HG02943 (cell line): ENCODE measurements around the gene TMEM250.
"Not testable (repeated sequence)": the region's sequence is repeated elsewhere in the genome, so short reads cannot be mapped to it uniquely, and the experiment has no call there.

Experiments used
- ATAC-seq: cut with Tn5 transposase; IDR thresholded peaks from one replicate; pipeline ENCODE4 v1.9.1; 2021; ENCODE audit warnings: mild to moderate bottlenecking, low read depth, moderate library complexity; ENCODE audit not compliant: unreplicated experiment

TMEM250 gene, protein sequence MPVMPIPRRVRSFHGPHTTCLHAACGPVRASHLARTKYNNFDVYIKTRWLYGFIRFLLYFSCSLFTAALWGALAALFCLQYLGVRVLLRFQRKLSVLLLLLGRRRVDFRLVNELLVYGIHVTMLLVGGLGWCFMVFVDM

DNA sequence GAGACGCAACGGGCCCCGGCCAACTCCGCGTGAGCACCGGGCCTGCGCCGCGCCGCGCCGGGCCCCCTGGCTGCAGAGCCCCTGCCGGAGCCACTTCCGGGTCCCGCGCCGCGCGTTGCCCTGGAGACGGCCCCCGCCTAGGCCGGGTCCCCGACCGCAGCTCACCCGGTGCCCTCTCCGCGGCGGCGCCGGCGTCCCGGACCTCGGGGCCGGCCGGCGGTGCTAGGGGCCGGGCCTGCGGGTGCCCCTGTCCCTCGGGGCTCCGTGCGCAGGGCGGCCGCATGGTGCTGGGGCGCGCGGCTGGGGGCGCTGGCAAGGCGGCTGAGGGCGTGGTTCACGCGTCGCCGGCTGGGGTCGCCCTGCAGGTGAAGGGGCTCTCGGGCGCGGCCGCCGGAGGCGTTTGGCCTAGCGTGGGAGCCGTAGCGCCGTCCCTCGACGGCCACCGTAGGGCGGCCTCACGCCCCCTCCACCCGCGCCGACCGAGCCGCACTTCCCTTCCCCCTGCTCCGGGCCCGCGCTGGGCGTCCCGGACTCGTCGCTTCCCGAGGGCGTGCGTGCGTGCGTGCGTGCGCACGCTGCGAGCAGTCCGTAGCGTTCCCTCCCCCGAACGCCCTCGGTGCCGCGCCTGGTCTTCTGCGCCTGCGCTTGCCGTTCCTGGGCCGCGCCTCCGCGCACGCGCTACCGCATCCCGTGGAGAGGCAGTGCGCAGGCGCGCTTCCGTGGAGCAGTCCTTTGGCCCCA, at the start of gene TMEM250:
TMEM250 (minus strand) TSS at position 556 of the 741 bp plus-strand sequence. CDS start 1,975 bp downstream, outside the sequence.
- peak; percentile 62 for ATAC-seq

DNA sequence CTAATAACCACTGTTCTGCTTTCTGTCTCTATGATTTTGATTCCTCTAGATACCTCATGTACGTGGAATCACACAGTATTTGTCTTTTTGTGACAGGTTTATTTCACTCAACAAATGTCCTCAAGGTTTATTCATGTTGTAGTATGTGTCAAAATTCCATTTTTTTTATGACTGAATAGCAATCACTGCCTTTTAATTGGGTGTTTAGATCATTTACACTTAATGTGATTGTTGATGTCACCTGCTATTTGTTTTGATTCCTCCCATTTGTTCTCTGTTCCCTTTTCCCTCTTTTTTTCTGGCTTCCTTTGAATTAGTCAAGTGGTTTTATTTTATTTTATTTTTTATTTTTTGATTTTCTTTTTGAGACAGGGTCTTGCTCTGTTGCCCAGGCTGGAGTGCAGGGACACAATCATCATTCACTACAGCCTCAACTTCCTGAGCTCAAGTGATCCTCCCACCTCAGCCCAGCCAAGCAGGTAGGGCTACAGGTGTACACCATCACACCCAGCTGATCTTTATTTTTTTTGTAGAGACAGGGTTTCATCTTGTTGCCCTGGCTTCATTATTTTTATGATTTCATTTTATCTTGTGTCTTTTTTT, 44.7 kb upstream of the TMEM250 start:
- no peak for ATAC-seq

DNA sequence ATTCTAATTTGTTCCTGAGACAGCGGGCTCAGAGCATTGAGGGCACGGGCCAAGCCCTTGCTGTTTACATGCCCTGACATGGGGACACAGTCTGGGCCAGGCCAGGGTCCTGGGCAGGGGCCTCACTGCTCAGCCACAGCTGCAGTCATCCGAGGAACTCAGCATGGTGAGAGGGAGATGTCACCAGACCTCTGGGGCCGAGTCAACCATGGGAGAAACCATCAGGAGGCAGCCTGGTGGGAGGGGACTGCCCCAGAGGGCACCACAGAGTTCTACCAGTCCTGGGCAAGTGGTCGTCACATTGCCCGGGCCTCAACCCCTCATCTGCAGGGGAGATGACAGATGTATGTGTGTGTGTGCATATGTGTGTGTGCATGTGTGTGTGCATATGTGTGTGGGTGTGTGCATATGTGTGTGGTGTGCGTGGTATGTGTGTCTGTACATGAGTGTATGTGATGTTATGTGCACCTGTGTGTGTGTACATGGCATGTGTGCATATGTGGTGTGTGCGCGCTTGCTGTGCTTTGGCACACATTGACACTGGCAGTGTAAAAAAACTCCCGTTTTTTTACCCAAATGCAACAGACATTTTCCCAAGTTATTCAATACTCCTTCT, 42.4 kb upstream of the TMEM250 start:
- no peak for ATAC-seq

DNA sequence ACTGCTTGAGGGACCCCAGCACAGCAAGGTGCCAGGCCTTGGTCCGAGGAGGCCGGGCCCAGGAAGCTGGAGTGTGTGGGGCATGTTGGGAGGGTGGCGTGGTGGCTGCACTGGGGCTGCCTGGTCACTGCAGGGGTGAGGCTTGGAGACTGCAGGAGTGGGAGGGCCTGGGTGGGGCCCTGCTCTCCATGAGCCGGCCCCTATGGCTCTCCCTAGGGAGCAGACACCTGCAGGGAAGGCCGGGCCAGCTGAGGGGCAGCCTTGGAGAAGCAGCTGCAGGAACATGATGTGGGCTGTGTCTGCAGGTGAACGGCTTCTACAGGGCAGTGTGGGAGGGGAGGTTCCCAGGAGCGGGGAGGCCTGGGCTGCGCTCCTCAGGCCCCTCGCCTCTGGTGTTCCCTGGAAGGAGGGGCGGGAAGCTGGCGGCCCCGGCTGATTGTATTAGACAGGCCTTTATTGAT, 41.7 kb upstream of the TMEM250 start:
- no peak for ATAC-seq

DNA sequence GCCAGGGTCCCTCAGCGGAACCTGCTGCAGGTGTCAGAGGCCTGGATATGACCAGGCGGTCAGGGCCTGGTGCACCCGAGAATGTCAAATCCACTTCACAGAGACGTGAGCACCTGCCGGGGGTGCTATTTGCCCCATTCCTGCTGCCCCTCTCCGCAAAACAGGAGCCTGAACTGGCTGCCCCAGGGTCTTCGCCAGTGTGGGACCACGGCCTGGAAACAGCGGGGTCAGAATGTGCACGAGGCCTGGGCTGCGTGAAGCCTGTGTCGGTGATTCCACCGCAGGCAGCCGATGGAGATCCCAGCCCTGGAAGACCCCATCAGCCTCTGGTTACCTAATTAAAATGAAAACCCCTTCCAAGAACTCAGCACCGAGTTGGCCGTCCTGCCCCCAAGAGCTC, 41.2 kb upstream of the TMEM250 start:
- no peak for ATAC-seq

DNA sequence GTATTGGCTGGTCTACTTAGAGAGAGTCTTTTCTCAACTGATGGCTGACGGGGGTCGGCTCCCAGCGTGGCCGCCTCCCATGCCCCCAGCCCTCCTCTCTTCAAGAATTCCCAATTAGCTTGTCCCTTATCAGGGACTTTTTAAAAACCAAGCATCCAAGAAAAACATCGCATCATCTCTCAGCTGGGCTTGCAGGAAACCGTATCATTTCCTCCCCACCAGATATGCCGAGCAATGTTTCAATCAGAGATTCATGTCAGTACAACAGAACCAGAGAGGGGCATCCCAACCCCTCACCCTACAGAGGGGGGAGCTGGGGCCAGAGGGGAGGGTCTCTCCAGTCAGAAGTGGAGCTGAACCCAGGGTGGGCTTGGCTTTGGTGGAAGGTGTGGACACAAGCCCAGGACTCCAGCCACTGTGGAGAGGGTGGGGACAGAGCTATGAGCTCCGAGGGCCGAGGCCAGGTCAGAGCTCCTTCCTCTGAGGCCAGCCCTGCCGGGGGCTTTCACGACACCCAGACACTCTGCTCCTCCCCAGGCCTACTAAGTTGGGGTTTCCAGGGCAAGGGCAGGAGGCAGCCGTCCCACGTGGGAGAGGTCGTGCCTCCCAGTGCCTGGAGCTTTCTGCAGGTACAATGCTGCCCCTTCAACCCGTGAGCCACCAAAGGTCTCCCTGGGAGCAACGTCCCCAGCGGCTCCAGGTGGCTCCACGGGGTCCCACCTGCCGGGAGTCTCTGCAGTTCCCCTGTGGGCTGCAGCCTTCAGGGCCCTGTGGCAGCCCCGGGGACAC, 39.0 kb upstream of the TMEM250 start:
- ATAC-seq, result no peak

DNA sequence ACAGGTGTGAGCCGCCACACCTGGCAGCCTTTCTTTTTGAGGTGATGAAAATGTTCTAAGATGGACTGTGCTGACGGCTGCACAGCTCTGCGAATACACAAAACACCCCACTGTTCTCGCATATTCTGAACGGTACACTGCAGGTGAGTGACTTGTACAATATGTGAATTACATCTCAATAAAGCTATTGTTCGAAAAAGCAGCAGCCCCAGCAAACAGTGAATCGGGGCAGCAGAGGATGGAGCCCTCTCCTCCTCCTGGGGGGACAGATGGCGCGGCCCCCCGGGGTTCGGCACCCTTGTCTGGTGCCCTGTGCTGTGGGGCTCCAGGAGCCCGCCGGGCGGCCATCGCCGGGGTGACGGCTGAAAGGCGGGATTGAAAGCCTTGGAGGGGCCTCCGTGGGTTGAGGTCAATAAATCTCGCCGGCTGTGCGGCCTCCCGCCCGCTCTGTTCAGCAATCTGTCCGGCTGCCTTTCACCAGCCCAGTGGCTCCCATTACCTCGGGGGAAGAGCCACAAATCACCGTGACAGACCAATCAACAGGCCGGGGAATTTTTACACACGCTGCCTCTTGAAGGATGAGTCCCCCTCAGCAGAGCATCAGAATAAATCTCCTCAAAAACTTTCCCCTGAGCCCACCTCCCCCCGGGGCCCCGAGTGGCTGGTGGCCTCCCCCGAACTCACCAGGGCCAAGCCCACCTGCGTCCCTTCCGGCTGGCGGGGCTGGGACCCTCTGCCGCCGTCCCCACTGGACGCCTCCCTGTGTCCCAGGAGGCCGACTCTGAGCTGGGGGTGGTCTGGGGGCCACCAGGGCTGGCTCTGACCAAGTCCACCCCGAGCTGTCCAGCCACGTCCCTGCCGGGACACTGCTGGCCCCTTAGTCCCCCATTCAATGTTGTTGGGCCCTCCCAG, 37.8 kb upstream of the TMEM250 start:
- no peak for ATAC-seq

DNA sequence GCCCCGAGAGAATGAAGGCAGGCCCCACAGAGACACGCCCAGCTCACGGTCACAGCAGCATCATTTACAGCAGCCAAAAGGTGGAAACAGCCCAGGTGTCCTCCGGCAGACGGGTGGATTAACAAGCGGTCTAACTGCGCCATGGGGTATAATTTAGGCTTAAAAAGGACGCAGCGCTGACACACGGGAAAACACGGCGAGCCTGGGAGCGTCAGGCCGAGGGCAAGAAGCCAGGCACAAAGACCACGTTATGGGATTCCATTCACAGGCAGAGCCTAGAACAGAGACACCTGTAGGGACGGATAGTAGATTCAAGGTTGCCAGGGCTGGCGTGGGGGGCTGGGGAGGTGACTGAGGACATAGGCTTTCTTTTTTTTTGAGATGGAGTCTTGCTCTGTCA, 36.9 kb upstream of the TMEM250 start:
- no peak for ATAC-seq

DNA sequence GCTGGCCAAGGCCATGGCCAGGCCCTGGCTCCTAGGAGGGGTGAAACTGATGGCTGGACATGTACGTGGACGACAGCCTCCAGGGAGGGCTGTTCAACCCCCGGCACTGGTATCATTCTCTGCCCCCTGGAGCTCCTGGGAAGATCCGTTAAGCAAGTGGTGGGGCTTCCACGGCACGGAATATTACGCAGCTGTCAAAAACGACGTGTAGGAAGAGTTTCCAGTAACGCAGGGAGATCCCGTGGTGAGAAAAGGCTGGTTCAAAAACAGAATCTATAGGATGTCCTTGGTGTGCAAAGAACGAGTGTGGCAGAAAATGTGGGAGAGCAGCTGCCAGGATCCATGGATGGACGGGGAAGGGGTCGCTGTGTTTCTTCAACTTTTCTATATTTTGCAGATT, 36.3 kb upstream of the TMEM250 start:
- no peak for ATAC-seq

DNA sequence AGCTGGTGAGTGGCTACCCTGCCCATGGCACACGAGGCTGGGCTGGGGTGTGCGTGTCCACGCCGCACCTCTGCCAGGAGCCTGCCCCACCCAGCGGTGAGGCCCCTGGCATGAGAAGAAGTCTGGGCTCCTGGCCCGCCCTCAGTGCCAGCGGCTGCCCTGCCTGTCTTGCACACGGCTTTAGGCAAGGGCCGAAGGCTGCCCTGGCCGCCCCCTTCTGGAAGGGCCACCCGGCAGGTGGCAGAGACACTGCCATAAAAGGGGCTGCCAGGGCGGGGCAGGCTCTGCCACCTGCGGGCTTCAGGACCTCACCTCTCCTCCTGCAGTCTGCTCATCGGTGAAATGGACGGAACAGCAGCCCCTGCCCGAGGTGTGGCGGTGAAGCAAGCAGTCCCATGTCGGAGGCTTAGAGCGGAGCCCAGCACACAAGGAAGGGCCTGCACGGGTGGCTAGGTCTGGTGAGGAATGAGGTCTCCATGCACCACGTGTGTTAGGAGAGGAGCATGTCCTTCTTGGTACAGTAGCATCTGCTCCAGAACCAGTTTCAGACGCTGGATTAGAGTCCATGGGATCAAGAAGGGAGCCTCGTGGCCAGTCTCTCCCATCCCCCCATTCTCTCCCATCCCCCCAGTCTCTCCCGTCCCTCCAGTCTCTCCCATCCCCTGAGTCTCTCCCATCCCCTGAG, 34.8 kb upstream of the TMEM250 start:
- no peak for ATAC-seq

DNA sequence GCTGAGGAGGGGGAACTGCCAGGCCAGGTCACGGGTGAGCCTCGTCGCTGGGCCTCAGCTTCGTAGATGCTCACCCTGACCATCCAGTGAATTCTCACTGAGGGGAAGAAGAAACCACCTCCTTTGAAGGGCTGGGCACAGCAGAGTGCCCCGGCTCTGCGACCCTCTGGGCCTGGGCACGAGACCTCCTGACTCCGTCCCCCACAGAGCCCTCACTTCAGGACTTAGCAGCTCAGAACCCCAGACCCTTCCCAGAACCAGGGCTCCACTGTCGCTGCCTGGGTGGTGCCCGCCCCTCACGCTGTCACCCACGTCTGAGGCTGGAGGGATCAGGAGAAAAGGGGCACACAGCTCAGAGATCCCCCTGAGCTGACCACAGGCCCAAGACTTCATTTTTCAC, 34.3 kb upstream of the TMEM250 start:
- ATAC-seq, result no peak

DNA sequence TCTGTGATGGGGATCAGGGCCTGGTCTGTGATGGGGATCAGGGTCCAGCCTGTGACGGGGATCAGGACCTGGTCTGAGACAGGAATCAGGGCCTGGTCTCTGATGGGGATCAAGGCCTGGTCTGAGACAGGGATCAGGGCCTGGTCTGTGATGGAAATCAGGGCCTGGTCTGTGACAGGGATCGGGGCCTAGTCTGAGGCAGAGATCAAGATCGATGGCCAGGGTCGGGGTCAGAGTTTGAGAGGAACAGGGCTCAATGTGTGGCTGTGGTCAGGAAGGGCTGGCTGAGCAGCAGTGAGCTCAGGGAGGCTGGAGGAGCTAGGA, 33.8 kb upstream of the TMEM250 start:
- ATAC-seq, result no peak

DNA sequence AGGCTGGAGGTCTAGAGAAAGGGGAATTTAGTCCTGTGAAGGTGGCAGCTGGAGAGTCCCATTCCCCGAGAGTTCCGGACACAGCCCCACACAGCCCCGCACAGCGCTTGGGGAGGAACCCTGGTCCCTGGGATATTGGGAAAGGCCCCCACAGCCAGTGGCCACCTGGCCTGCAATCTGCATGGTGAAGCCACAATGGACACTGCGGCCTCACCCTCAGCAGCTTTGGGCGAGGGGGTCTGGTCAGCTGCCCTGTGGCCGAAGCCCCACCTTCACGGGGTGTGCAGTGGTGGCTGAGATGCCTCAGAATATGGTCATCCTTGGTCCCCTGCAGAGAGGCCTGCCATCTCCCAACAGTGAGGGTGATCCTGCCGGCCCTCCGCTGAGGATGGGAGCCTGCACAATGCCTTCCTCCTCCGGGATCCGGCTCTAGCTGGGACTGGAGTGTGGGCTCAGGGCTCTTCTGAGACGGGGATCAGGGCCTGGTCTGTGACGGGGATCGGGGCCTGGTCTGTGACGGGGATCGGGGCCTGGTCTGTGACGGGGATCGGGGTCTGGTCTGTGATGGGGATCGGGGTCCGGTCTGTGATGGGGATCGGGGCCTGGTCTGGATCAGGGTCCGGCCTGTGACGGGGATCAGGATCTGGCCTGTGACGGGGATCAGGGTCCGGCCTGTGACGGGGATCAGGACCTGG, 33.3 kb upstream of the TMEM250 start:
- ATAC-seq, result no peak

DNA sequence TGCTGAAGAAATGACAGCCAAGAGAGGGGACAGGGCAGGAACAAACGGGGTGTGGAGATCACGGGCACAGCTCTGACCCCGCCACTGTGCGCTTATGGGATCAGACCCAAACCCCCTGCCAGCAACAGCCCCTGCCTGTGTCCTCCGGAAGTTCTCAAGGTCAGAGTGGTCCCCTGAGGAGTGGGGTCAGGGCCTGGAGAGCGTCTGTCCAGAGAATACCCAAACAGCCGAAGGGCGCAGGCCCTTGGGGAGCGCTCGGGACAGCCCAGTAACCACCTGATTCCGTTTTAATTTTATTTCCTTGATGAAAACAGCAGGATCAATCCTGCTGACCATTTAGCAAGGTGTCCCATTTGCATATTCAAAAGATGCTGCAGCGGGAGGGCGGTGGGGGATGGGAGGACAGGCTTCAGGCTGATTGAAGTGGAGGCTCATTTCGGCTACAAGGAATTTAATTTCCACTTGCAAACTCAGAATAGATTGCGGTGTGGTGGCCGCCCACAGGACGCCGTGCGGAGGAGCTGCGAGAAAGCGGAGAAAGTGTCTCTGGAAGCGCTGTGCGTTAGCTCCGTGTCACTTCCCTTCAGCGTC, 32.6 kb upstream of the TMEM250 start:
- ATAC-seq, result no peak

DNA sequence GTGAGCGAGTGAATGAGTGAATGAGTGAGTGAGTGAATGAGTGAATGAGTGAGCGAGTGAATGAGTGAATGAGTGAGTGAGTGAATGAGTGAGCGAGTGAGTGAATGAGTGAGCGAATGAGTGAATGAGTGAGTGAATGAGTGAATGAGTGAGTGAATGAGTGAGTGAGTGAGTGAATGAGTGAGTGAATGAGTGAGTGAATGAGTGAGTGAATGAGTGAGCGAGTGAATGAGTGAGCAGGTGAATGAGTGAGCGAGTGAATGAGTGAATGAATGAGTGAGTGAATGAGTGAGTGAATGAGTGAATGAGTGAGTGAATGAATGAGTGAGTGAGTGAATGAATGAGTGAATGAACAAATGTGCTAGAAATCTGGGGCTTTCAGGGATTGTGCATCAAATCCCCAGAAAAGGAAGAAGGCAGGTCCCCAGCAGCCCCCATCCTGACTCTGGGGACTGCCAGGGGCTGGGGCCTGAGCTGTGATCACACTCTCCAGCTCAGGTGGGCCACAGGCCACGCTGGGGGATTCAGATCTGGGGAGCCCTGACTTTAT, 32.1 kb upstream of the TMEM250 start:
- not testable (repeated sequence) for ATAC-seq

DNA sequence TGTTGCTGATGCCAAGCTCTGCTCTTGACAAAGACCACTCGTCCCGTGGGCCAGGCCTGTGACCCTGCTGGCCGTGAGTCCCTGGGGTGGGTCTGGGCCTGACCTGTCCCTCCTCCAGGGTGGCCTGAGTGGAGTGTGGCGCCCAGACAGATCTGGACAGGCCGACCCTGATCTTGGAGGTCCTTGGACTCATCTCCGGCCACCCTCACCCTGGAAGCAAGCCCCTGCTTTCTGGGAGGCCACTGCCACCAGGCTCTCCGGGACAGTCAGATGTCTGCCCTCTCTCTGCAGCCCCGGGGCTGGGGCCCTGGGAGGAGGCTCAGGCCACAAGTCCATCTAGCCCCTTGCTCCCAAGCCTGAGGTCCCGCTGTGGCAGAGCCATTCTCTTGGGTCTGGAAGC, 31.2 kb upstream of the TMEM250 start:
- no peak for ATAC-seq

DNA sequence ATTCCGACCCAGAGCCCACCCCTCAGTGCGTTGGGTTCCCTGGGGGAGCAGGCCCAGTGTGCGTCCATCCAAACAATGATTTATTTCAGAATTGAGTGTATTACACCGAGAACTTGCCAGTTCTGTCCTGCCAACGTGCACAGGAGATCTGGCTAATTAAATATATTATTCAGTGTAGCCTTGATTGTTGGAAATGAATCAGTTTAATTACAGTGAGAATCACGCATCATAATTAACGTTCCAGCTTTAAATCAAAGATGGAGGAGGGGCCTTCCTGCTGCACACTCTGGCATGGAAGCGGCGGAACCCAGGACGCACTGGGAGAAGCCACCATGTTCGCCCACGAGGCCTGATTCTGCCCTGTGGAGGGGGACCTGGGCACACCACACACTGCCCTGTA, 30.7 kb upstream of the TMEM250 start:
- ATAC-seq, result no peak

DNA sequence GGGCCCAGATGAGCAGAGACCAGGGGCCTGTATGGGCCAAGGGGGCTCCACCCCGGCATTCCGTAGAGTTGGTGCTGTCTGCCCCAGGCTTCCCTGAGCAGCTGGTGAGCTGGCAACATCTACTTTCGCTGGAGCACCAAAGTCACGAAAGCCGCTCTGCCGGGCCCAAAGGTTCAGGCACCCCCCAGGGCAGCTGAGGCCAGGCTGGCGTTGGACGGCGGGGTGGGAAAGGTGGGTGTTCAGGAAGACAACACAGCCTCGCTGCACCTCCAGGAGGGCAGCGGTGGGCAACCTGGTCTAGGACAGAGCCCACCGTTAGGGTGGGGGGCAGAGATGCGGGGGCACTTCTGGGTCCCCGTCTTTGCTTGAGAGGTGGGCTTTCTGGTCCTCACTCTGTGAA, 30.1 kb upstream of the TMEM250 start:
- ATAC-seq, result no peak
